ENCODE measurements around the gene CHRM1.

The CHRM1 gene

GRCh38 chr11:62905296-62905695 is 15.9 kb downstream of the CHRM1 start:
- H3K4me3 ChIP-seq (ENCODE audit: control insufficient read depth, low read depth, low read length): no peak overlapping the region
- TF ChIP-seq, protein P1, sequence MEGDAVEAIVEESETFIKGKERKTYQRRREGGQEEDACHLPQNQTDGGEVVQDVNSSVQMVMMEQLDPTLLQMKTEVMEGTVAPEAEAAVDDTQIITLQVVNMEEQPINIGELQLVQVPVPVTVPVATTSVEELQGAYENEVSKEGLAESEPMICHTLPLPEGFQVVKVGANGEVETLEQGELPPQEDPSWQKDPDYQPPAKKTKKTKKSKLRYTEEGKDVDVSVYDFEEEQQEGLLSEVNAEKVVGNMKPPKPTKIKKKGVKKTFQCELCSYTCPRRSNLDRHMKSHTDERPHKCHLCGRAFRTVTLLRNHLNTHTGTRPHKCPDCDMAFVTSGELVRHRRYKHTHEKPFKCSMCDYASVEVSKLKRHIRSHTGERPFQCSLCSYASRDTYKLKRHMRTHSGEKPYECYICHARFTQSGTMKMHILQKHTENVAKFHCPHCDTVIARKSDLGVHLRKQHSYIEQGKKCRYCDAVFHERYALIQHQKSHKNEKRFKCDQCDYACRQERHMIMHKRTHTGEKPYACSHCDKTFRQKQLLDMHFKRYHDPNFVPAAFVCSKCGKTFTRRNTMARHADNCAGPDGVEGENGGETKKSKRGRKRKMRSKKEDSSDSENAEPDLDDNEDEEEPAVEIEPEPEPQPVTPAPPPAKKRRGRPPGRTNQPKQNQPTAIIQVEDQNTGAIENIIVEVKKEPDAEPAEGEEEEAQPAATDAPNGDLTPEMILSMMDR (IDR thresholded peaks at IDR 0.05; ENCODE audit: control insufficient read depth, insufficient read depth, low read depth, low read length, missing control alignments): no peak
- no peak for DNase-seq (ENCODE audit: low read depth)

DNA sequence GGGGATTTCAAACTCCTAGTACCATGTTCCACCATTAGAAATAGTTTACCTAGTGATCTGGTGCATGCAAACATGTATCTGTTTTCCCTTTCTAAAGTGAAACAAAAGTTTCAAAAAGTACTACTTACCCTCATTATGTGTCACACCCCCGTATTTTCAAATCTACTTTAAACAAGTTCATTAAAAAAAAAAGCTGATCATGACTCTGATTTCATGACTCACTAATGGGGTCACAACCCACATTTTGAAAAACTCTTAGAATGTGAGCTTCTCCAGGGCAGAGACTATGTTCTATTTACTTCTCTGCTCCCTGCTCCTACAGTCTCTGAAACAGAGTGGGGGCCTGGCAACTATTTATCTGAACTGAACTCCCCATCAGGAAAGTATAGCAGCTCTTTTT is 18.2 kb downstream of the CHRM1 start:
- H3K4me3 ChIP-seq (ENCODE audit: control insufficient read depth, low read depth, low read length): no peak overlapping the region
- DNase-seq (ENCODE audit: low read depth): no peak
- TF ChIP-seq, protein P1 (IDR thresholded peaks at IDR 0.05; ENCODE audit: control insufficient read depth, insufficient read depth, low read depth, low read length, missing control alignments): no peak

- TF ChIP-seq, protein P1 (IDR thresholded peaks at IDR 0.05; ENCODE audit: control insufficient read depth, insufficient read depth, low read depth, low read length, missing control alignments): no peak
- no peak for DNase-seq (ENCODE audit: low read depth)
- H3K4me3 ChIP-seq (ENCODE audit: control insufficient read depth, low read depth, low read length): no peak overlapping the region
Observed at GRCh38 chr11:62898027-62898426, 23.1 kb downstream of the CHRM1 start.

DNA sequence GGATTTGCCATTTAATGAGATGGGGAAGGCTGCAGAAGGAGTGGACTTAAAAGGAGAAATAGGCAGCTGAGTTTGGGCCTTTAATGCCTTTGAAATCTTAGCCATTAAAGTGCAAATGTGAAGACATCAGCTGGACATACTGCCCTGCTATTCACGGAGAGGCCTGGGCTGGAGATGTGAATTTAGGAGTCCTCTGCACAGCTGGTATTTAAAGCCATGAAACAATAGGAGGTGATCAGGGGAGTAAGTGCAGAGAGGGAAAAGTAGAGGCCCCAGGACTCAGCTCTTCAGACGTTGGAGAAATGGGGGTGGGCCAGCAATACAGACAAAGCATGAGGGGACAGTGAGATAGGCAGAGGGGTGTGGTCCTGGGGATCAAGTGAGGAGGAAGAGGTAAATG is 23.9 kb downstream of the CHRM1 start:
- H3K4me3 ChIP-seq (ENCODE audit: control insufficient read depth, low read depth, low read length): no peak overlapping the region
- no peak for DNase-seq (ENCODE audit: low read depth)
- TF ChIP-seq, protein P1 (IDR thresholded peaks at IDR 0.05; ENCODE audit: control insufficient read depth, insufficient read depth, low read depth, low read length, missing control alignments): no peak

DNA sequence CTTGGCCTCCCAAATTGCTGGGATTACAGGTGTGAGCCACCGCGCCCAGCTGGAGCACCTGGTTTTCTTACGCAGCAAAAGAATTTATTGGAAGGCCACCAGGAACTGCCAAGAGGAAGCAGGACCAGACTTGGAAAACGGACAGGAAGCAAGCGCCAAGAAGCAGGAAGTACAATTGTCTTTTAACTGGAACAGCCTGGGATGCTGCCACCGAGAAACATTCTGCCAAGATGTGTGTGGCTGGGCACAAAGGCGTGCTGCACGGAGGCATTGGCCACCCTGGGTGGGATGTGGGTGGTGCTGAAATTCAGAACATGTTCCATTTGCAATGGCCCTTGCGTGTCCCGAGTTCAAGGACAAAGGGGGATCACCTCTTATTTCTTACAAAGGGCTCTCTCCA is 25.1 kb downstream of the CHRM1 start:
- DNase-seq (ENCODE audit: low read depth): no peak
- TF ChIP-seq, protein P1 (IDR thresholded peaks at IDR 0.05; ENCODE audit: control insufficient read depth, insufficient read depth, low read depth, low read length, missing control alignments): no peak
- H3K4me3 ChIP-seq (ENCODE audit: control insufficient read depth, low read depth, low read length): no peak overlapping the region

- TF ChIP-seq, protein P1 (IDR thresholded peaks at IDR 0.05; ENCODE audit: control insufficient read depth, insufficient read depth, low read depth, low read length, missing control alignments): no peak
- no peak overlapping the region for H3K4me3 ChIP-seq (ENCODE audit: control insufficient read depth, low read depth, low read length)
- no peak for DNase-seq (ENCODE audit: low read depth)
Observed at GRCh38 chr11:62895501-62895900, 25.7 kb downstream of the CHRM1 start.
